GM23338 (cell line): ENCODE measurements around the gene RAD51AP2.

Source experiments
- CREB1 ChIP-seq: fragments of 250-450 bp; sonication (Bioruptor Pico); IDR thresholded peaks from 2 replicates; pipeline ENCODE4 v1.5.0; 2020; ENCODE audit warnings: low read depth, mild to moderate bottlenecking, moderate library complexity
- CTCF ChIP-seq, 2 experiments: fragments of 200-600 bp in 1 of 2; sonication (generic) in 1 of 2; conservative IDR thresholded peaks; 2 replicates each; pipeline versions ENCODE4 v1.5.1 to v1.6.1; 2016 to 2017; ENCODE audit warnings: antibody characterized with exemption in 2 of 2, low read depth in 2 of 2, mild to moderate bottlenecking in 2 of 2, moderate library complexity in 1 of 2
- EZH2 ChIP-seq: fragments of 200-600 bp; sonication (generic); IDR thresholded peaks from one replicate; pipeline ENCODE4 v1.8.0; 2017; ENCODE audit warnings: antibody characterized with exemption, mild to moderate bottlenecking, low read depth; ENCODE audit not compliant: unreplicated experiment
- EZH2phosphoT487 ChIP-seq: fragments of 200-600 bp; sonication (generic); IDR thresholded peaks from one replicate; pipeline ENCODE4 v1.8.1; 2018; ENCODE audit warnings: antibody characterized with exemption; ENCODE audit not compliant: unreplicated experiment
- POLR2AphosphoS5 ChIP-seq: IDR thresholded peaks from 2 replicates; pipeline ENCODE4 v1.6.1; 2016; ENCODE audit warnings: antibody characterized with exemption, low read depth
- ZNF462 ChIP-seq: fragments of 250-450 bp; sonication (Bioruptor Pico); IDR thresholded peaks from 2 replicates; pipeline ENCODE4 v1.5.0; 2020; ENCODE audit warnings: mild to moderate bottlenecking, moderate library complexity
- TF ChIP-seq, protein P1 (sequence below): IDR thresholded peaks from one replicate; pipeline ENCODE4 v1.6.1; 2018; ENCODE audit warnings: antibody characterized with exemption; ENCODE audit not compliant: unreplicated experiment

DNA sequence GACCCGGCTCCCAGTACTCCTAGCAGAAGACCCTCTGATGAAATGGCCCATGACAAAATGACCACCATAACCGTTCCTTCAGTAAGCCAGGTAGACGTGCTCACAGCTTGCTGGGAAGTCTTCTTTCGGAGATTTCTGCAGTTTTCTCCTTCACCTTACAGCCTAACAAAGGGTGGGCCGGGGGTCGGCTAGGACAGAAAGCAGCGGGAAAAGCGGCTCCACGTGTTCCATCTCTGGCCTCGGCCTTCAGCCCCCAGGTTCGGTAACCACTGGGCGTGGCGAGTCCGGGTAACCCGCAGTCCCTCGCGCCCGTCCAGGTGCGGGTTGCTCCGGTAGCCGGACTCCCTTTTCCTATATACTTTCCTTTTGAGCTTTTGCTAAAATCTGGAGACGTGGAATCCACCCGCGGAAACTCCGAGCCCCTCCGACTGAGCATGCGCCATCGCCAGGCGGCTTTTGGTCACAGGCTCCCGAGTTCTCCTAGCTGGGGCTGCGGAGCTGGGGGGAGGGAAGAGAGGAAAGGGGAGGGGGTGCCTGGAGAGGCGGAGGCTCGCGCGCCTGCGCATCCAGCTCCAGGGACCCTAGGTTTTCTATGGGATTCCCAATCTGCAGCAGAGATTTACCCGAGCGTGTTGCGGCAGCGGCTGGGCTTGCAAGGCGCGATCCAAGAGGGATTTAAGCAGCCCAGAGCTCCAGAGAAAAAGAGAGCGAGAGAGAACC is 22.0 kb upstream of the RAD51AP2 start, which contains the start of gene VSNL1:
- TF ChIP-seq CREB1 (CRISPR knock-in tag) (no peak), CTCF (conservative IDR thresholded peaks at IDR 0.05; ENCODE audit: low read depth in 2 of 2) (0 out of 4 replicates have a peak, but pooled peaks of 1 of the 2 experiments have one; percentile 6), POLR2AphosphoS5 (peak; percentile 77), EZH2phosphoT487 (no peak), EZH2 (no peak), ZNF462 (CRISPR knock-in tag) (no peak; the same call in 1 of the 2 replicates)
- TF ChIP-seq, protein P1, sequence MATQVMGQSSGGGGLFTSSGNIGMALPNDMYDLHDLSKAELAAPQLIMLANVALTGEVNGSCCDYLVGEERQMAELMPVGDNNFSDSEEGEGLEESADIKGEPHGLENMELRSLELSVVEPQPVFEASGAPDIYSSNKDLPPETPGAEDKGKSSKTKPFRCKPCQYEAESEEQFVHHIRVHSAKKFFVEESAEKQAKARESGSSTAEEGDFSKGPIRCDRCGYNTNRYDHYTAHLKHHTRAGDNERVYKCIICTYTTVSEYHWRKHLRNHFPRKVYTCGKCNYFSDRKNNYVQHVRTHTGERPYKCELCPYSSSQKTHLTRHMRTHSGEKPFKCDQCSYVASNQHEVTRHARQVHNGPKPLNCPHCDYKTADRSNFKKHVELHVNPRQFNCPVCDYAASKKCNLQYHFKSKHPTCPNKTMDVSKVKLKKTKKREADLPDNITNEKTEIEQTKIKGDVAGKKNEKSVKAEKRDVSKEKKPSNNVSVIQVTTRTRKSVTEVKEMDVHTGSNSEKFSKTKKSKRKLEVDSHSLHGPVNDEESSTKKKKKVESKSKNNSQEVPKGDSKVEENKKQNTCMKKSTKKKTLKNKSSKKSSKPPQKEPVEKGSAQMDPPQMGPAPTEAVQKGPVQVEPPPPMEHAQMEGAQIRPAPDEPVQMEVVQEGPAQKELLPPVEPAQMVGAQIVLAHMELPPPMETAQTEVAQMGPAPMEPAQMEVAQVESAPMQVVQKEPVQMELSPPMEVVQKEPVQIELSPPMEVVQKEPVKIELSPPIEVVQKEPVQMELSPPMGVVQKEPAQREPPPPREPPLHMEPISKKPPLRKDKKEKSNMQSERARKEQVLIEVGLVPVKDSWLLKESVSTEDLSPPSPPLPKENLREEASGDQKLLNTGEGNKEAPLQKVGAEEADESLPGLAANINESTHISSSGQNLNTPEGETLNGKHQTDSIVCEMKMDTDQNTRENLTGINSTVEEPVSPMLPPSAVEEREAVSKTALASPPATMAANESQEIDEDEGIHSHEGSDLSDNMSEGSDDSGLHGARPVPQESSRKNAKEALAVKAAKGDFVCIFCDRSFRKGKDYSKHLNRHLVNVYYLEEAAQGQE: no peak
